ENCODE data around the gene BICDL2. TPM values are rescaled to one million over a fixed set of nuclear protein-coding genes. Genes with fewer than 3 reads are reported as not detected.
"Not testable (repeated sequence)": the region's sequence is repeated elsewhere in the genome, so short reads cannot be mapped to it uniquely, and the experiment has no call there.

The BICDL2 gene
- polyA plus RNA-seq, 1 donor, result not detected

GRCh38 chr16:3063625-3064386, 27.1 kb upstream of the BICDL2 start:
- DNase-seq, result no peak

DNA sequence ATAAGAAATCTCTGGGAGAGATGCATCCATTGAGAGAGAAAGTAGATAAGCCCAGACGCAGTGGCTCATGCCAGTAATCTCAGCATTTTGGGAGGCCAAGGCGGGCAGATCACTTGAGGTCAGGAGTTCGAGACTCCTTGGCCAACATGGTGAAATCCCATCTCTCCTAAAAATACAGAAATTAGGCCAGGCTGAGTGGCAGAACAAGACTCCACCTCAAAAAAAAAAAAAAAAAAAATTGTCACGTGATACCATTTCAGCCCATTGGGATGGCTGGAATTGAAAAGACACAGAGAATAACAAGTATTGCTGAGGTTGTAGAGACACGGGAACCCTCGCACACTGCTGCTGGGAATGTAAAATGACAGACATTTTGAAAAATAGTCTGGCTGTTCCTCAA, 25.8 kb upstream of the BICDL2 start:
- no peak for DNase-seq

GRCh38 chr16:3060339-3061127, 23.8 kb upstream of the BICDL2 start:
- DNase-seq, result no peak

GRCh38 chr16:3059723-3060242, 23.0 kb upstream of the BICDL2 start:
- DNase-seq, result no peak

DNA sequence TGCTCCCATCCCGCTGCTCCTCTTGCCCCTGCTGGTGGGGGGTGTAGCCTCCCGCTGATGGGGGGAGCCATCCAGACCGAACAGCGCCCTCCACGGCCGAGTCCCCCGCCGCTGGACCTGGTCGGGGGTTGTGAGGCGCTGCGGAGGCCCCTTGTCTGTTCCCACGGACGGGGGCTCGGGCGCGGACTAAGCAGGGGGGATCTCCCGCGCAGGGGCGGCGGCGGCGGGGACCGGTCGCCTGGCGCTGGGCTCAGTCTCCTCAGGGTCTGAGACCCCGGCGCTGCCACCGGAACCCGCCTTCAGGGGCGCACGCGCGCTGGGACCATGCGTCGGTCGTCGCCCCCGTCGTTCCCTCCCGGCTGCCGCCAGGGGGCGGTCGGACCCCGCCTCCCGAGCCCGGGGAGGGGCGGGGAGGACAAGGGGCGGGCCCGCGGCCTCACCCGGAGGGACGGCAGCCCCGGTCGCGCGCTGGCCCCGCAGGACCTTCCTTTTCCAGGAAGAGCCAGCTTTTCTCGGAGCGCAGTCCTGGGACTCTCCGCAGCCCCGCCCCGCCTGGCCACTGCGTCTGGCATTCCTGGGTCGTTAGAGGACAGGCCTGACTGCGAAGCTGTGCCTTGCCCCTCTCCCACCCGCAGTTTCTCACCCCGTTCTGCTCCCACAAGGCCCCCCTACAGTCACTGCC, 22.4 kb upstream of the BICDL2 start:
- peak; percentile 91 for DNase-seq

GRCh38 chr16:3058139-3059030, 21.6 kb upstream of the BICDL2 start:
- DNase-seq, result no peak

DNA sequence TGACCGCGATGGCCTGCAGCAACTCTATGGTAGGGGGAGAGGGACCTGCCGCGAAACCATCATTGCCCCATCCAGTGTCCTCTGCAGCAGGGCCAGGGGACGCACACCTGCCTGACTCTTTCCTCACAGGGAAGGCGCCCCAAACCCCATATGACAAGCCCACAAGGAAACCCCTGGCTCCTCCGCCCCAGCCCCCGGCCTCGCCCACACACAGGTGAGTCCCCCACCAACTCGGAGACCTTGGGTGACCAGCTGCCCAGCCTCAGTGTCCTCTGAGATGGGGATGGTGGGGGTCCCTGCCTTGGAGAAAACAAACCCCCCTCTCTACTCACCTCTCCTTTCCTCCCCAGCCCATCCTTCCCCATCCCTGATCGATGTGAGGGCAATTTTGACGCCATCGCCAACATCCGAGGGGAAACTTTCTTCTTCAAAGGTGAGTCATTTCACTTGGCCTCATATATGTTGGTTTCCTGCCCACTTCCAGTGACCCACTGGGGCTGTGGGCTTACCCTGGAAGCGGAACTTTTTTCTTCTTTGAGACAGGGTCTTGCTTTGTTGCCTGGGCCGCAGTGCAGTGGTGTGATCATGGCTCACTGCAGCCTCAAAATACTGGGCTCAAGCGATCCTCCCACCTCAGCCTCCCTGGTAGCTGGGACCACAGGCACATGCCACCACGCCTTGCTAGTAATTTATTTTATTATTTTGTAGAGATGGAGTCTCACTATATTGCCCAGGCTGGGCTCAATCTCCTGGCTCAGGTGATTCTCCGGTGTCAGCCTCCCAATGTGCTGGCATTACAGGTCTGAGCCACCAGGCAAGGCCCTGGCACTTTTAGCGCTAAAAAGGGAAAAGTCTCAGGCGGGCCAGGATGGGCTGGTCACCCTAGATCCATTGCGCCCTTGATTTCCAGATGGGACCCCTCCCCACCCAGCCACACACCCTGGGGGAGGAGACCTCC, 20.7 kb upstream of the BICDL2 start:
- DNase-seq, result no peak

DNA sequence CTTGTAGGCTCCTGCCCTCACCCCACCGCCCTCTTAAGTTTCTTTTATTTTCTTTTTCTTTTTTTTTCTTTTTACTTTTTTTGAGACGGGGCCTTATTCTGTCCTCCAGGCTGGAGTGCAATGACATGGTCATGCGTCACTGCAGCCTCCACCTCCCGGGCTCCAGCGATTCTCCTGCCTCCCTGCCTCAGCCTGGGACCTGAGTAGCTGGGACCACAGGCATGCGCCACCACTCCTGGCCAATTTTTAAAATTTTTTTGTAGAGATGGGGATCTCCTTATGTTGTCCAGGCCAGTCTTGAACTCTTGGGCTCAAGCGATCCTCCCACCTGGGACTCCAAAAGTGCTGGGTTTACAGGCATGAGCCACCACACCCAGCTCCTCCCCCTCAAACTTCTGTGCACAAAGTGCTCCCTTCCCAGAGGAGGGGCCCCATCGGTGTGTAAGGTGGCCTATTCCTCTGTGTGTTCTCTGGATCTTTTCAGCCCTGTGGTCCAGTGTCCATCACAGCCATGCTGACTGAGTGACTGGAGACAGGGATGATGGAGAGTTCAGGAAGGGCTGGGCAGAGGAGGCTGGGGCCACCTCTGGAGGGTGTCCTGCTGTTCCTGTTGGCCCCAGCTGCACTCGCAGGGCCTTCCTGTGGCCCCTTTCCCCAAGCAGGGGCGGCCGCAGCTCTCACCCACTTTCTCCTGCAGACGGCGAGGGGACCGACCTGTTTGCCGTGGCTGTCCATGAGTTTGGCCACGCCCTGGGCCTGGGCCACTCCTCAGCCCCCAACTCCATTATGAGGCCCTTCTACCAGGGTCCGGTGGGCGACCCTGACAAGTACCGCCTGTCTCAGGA, 19.8 kb upstream of the BICDL2 start:
- no peak for DNase-seq

- not testable (repeated sequence) for DNase-seq
These were observed 19.0 kb upstream of the BICDL2 start for GRCh38 chr16:3055734-3056115.

DNA sequence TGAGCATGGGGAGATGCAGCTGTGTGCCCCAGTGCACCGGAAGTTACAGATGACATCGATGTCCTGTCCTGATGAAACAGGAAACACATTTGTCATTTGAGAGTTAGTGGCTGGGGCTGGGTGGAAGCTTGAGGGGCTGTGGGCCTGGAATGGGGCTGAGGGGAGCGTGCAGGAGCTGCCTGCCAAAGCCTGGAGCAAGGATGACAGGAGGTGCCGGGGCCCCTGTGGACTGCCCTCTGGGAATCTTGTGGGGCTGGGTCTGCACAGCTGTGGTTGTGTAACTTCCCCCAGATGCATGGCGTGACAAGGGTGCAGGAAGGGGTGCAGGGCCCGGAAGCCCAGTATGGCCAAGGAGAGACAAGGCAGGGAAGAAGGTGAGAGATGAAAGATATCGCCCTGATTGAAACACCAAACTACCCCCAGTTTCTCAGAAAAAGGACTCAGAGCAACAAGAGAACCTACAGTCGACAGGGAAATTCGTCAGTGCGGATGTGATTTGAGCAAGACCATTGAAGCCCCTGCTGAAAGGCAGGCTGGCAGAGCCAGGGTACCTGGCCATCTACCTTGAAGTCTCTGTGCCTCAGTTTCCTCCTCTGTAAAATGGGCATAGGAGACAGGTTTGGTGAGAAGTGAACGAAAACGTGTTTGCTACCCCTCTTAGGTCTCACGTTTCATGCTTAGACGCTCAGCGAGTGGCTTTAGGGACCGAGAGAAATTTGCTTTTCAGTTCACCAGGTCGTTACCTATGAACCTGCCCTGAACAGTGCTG, 18.4 kb upstream of the BICDL2 start:
- DNase-seq, result no peak

DNA sequence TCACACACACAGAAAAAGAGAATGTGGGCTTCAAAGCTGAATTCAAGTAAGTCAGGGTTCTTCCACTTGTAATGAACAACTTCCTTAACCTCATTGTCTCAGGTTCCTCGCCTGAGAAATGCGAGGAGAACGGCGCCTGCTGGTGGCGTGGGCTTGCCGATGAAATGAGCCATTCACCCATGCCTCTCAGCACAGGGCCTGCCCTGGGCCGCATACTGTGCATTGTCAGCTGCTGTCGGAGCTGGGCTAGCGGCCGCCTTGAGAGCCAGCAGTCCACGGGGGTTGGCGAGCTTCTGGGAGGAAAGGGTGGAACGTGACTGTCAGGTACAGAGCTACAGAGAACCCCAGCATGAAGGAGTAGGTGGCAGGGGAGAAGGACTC, 16.6 kb upstream of the BICDL2 start:
- DNase-seq, result not testable (repeated sequence)

- not testable (repeated sequence) for DNase-seq
These were observed 16.0 kb upstream of the BICDL2 start for GRCh38 chr16:3052571-3053329.

GRCh38 chr16:3051494-3051893, 14.8 kb upstream of the BICDL2 start:
- DNase-seq, result no peak

DNA sequence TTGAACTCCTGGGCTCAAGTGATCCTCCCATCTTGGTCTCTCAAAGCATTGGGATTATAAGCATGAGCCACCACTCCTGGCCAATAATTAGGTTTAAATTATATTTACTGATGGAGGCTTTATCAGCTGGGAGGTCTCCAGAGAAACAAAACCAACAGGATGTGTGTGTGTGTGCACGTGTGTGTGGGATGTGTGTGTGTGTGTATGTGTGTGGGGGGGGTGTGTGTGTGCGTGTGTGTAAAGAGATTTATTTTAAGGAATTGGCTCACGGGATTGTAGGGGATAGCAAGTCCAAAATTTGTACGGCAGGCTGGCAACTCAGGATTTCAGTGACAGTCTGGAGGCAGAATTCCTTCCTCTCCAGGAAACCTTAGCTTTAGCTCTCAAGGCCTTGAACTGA, 14.3 kb upstream of the BICDL2 start:
- no peak for DNase-seq

DNA sequence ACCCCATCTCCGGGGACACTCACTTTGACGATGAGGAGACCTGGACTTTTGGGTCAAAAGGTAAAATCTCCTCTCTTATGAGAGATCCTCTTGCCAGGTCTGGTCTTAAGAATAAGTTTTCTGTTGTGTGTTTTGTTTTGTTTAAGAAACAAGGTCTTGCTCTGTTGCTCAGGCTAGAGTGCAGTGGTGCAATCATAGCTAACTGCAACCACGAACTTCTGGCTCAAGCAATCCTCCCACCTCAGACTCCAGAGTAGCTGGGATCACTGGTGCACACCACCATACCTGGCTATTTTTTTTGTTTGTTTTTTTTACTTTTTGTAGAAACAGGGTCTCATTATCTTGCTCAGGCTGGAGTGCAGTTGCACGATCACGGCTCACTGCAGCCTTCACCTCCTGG, 13.7 kb upstream of the BICDL2 start:
- DNase-seq, result no peak

DNA sequence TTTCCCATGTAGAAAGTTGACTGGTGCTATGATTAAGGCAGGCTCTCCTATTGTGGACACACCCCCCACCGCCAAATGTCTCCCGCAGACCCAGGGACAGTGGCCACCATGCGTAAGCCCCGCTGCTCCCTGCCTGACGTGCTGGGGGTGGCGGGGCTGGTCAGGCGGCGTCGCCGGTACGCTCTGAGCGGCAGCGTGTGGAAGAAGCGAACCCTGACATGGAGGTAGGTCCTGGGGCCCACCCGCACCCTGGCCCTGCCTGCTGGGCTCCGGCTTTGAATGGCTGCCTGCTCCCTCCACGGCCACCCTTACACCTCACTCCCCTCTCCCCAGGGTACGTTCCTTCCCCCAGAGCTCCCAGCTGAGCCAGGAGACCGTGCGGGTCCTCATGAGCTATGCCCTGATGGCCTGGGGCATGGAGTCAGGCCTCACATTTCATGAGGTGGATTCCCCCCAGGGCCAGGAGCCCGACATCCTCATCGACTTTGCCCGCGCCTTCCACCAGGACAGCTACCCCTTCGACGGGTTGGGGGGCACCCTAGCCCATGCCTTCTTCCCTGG, 13.3 kb upstream of the BICDL2 start:
- no peak for DNase-seq

- no peak for DNase-seq
These were observed 10.6 kb upstream of the BICDL2 start for GRCh38 chr16:3047387-3047720.

All from hindlimb muscle (tissue), 1 donor.